DOHH2 (cell line): Measurements from ENCODE around the gene EPHA3.

Experiments
- H3F3A ChIP-seq: fragments of 200-600 bp; sonication (generic), shearing (Covaris generic); 2 replicates; pipeline ENCODE4 v1.6.0; 2016; ENCODE audit warnings: antibody characterized with exemption, mild to moderate bottlenecking; ENCODE audit not compliant: control insufficient read depth, insufficient read depth
- H3K27ac ChIP-seq: fragments of 200-600 bp; sonication (generic); 2 replicates; pipeline ENCODE4 v1.5.1; 2014; ENCODE audit warnings: low read depth, mild to moderate bottlenecking, low read length, moderate library complexity
- H3K27me3 ChIP-seq: fragments of 200-600 bp; sonication (generic); 2 replicates; pipeline ENCODE4 v1.6.1; 2014; ENCODE audit warnings: mild to moderate bottlenecking, low read length, mixed read lengths; ENCODE audit not compliant: control insufficient read depth
- H3K36me3 ChIP-seq: fragments of 200-600 bp; sonication (generic); 2 replicates; pipeline ENCODE4 v1.6.1; 2014; ENCODE audit warnings: mild to moderate bottlenecking, low read length, moderate library complexity, mixed read lengths; ENCODE audit not compliant: control insufficient read depth
- H3K4me1 ChIP-seq: fragments of 200-600 bp; sonication (generic); 2 replicates; pipeline ENCODE4 v1.6.1; 2014; ENCODE audit warnings: mild to moderate bottlenecking, low read length, mixed read lengths; ENCODE audit not compliant: control insufficient read depth
- H3K4me2 ChIP-seq: fragments of 200-600 bp; sonication (generic); 2 replicates; pipeline ENCODE4 v1.6.0; 2014; ENCODE audit warnings: mild to moderate bottlenecking, low read length, moderate library complexity
- H3K4me3 ChIP-seq: fragments of 200-600 bp; sonication (generic); 2 replicates; pipeline ENCODE4 v1.5.1; 2014; ENCODE audit warnings: mild to moderate bottlenecking, low read length, mixed read lengths
- H3K79me2 ChIP-seq: fragments of 200-600 bp; sonication (generic); 2 replicates; pipeline ENCODE4 v1.6.1; 2014; ENCODE audit warnings: mild to moderate bottlenecking, low read length, mixed read lengths; ENCODE audit not compliant: control insufficient read depth
- H3K9me2 ChIP-seq: fragments of 200-600 bp; sonication (generic); replicated peaks from 2 replicates; pipeline ENCODE4 v1.6.1; 2014; ENCODE audit warnings: mild to moderate bottlenecking, low read length, mixed read lengths; ENCODE audit not compliant: control insufficient read depth
- H3K9me3 ChIP-seq: fragments of 200-600 bp; sonication (generic); 2 replicates; pipeline ENCODE4 v1.6.1; 2014; ENCODE audit warnings: antibody characterized with exemption, low read length, mixed read lengths; ENCODE audit not compliant: control insufficient read depth, insufficient read depth
- H4K20me1 ChIP-seq: fragments of 200-600 bp; sonication (generic); 2 replicates; pipeline ENCODE4 v1.6.0; 2014; ENCODE audit warnings: low read depth, mild to moderate bottlenecking, antibody characterized with exemption, low read length, moderate library complexity; ENCODE audit not compliant: control insufficient read depth, insufficient read depth
- EZH2phosphoT487 ChIP-seq: fragments of 200-600 bp; sonication (generic); IDR thresholded peaks from 2 replicates; pipeline ENCODE4 v1.6.1; 2017; ENCODE audit warnings: borderline replicate concordance, mild to moderate bottlenecking, antibody characterized with exemption, low read length, moderate library complexity, mixed read lengths
- TF ChIP-seq, protein P1 (sequence below): fragments of 200-600 bp; sonication (generic); IDR thresholded peaks from one replicate; pipeline ENCODE4 v1.5.1; 2014; ENCODE audit warnings: antibody characterized with exemption, mild to moderate bottlenecking, low read depth, low read length; ENCODE audit not compliant: poor library complexity, severe bottlenecking

EPHA3 gene

DNA sequence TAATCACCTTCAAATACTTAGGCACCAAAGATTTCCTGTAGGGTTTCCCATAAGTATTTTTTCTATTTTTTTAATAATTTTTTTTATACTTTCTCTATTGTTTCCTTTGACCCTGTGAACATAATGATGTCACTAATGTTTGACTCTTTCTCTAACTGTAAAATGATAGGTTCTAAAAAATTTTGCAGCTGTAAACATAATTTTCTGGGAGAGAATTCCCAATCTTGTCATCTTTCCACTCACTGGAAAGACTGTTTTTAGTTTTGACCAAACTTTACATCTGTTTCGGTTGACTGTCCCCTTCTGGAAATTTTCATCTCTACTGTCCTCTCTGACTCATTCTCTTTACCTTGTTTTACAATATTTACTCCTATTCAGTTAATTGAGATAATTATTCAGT is 5.5 kb upstream of the EPHA3 start:
- H3K27ac ChIP-seq, result no peak overlapping the region
- no peaks in the 10 kb centered on the region for H3K4me1 ChIP-seq
- no peak for TF ChIP-seq EZH2phosphoT487
- TF ChIP-seq, protein P1, sequence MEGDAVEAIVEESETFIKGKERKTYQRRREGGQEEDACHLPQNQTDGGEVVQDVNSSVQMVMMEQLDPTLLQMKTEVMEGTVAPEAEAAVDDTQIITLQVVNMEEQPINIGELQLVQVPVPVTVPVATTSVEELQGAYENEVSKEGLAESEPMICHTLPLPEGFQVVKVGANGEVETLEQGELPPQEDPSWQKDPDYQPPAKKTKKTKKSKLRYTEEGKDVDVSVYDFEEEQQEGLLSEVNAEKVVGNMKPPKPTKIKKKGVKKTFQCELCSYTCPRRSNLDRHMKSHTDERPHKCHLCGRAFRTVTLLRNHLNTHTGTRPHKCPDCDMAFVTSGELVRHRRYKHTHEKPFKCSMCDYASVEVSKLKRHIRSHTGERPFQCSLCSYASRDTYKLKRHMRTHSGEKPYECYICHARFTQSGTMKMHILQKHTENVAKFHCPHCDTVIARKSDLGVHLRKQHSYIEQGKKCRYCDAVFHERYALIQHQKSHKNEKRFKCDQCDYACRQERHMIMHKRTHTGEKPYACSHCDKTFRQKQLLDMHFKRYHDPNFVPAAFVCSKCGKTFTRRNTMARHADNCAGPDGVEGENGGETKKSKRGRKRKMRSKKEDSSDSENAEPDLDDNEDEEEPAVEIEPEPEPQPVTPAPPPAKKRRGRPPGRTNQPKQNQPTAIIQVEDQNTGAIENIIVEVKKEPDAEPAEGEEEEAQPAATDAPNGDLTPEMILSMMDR, result no peak
- H3F3A ChIP-seq, result no peaks in the 10 kb centered on the region
- no peak overlapping the region for H3K4me3 ChIP-seq
- H3K9me2 ChIP-seq, result no peaks in the 10 kb centered on the region
- 0 out of 2 replicates have a peak, but pooled peaks cover 3% of the 10 kb centered on the region for H3K27me3 ChIP-seq
- no peak overlapping the region for H3K4me2 ChIP-seq
- H3K36me3 ChIP-seq, result no peaks in the 10 kb centered on the region
- no peaks in the 10 kb centered on the region for H4K20me1 ChIP-seq
- H3K9me3 ChIP-seq, result no peaks in the 10 kb centered on the region
- no peaks in the 10 kb centered on the region for H3K79me2 ChIP-seq

DNA sequence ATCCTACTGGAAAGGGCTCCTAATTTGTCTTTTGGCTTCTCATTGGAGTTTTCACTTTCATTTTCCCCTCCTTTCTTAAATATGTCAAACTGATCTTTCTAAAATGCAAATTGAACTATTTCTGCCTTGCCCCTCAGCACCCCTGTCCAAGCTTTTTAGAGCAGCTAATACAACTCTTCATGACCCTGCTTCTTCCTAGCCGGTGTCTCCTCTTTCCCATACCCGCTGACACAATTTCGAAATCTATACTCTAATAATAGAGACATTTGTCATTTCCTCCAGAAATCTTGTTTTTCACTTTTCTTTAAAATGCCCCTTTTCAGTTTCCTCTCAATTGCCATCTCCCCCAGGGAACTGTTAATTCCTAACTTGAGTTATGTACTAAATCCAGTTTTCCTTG is 2.9 kb upstream of the EPHA3 start:
- Histone ChIP-seq H3F3A (no peaks in the 10 kb centered on the region), H3K9me3 (no peaks in the 10 kb centered on the region), H3K27ac (no peak overlapping the region), H3K4me1 (peaks cover 8% of the 10 kb centered on the region), H3K79me2 (no peaks in the 10 kb centered on the region), H4K20me1 (no peaks in the 10 kb centered on the region), H3K27me3 (peaks cover 11% of the 10 kb centered on the region), H3K36me3 (no peaks in the 10 kb centered on the region), H3K4me3 (no peak overlapping the region), H3K9me2 (no peaks in the 10 kb centered on the region), H3K4me2 (no peak overlapping the region)
- TF ChIP-seq EZH2phosphoT487, result no peak
- TF ChIP-seq, protein P1, result no peak

DNA sequence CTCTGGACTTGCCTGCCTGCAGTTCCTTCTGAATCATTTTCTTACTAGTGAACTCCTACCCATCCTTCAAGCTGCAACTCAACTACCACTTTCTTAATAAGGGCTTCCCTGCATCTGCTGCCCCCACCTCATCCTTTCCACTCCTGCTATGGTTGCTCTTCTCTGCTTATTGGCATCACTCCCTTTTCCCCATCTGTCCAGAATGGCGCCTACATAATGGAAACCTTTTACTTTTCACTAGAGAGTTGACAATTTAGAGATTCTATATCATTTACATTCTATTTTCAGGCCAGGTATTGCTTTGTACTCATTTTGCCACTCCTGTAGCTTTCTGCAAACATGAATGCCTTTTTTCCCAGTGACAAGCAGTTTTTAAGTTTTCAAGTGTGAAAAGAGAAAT is 1.9 kb upstream of the EPHA3 start:
- Histone ChIP-seq H3K9me3 (no peaks in the 10 kb centered on the region), H3K27me3 (peaks cover 10% of the 10 kb centered on the region), H3K4me3 (no peak overlapping the region)

More for the DNA sequence above, 1.9 kb upstream of the EPHA3 start:
- H3K79me2 ChIP-seq, result no peaks in the 10 kb centered on the region
- no peaks in the 10 kb centered on the region for H4K20me1 ChIP-seq
- H3F3A ChIP-seq, result no peaks in the 10 kb centered on the region
- peaks cover 8% of the 10 kb centered on the region for H3K4me1 ChIP-seq
- H3K36me3 ChIP-seq, result no peaks in the 10 kb centered on the region
- H3K4me2 ChIP-seq, result no peak overlapping the region
- no peak overlapping the region for H3K27ac ChIP-seq
- no peaks in the 10 kb centered on the region for H3K9me2 ChIP-seq
- TF ChIP-seq, protein P1, result no peak
- no peak for TF ChIP-seq EZH2phosphoT487
